GM19025 (cell line): Measurements from ENCODE around the gene RPS6KA1.
"Not testable (repeated sequence)": the region's sequence is repeated elsewhere in the genome, so short reads cannot be mapped to it uniquely, and the experiment has no call there.

ENCODE experiments used
- ATAC-seq: cut with Tn5 transposase; IDR thresholded peaks from one replicate; pipeline ENCODE4 v1.9.1; 2021; ENCODE audit warnings: mild to moderate bottlenecking, low read depth, moderate library complexity; ENCODE audit not compliant: unreplicated experiment

Gene RPS6KA1

DNA sequence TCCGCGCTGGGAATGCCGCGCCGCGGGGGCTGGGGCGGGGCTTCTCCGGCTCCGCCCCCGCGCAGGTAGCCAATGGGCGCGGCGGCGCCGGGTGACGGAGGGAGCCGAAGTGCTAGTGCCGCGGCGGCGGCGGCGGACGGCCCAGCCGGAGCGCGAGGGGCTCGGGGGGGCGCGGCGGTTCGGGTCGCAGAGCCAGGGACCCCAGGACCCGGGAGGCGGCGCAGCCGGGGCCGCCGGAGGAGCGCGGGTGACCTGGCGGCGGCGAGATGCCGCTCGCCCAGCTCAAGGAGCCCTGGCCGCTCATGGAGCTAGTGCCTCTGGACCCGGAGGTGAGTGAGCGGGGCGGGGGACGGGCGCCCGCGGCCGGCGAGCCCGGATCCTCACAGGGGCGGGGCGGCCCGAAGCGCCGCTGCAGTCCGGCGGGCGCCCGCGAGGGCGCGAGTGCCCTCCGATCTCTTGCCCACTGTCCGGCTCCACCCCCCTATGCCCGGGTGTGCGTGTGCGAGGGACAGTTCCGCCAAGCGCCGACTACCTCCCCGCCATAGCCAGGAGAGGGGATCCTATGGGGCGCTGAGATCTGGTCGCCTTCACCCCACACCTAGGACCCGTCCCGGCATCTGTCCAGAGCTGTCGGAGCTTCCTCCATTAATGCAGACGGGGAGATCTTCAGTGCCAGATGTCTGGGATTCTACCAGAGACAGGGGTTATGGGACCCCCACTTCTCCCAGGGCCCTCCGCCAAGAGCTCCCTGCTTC is at the start of gene RPS6KA1:
TSS of gene RPS6KA1 (plus strand) at position 107 of the 755 bp plus-strand sequence. CDS start at position 267, 160 bp downstream.
- peak; percentile 87 for ATAC-seq

DNA sequence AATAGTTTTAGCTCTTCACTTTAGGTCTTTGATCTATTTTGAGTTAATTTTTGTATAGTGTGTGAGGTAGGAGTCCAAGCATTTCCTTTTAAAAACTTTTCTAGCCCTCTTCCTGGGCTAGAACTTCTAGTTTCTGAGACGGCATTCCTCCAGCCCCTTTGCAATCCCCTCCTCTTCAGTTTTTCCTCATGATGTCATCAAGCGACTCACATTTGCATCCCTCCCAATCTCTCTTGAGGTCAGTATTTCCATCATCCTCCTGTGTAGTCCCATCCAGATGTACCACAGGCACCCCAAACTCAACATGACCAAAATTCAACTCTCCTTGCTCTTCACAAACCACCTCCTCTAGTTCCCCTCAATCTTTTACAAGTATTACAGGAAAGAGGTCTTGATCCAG is 46.6 kb upstream of the RPS6KA1 start:
- no peak for ATAC-seq

DNA sequence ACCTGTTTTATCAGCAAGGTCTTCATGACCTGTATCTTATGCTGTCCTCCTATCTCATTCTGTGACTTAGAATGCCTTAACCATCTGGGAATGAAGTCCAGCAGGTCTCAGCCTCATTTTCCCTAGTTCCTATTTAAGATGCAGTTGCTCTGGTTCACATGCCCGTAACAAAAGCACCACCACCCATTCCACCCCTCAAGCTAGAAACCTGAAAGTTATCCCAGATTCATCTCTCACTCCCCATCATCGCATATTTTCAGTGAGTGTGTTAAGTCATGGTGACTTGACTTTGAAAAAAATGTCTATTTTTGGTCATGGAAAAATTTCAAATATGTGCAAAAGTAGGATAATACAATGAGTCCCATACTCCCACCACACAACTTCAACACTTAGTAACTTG is 45.6 kb upstream of the RPS6KA1 start:
- no peak for ATAC-seq

DNA sequence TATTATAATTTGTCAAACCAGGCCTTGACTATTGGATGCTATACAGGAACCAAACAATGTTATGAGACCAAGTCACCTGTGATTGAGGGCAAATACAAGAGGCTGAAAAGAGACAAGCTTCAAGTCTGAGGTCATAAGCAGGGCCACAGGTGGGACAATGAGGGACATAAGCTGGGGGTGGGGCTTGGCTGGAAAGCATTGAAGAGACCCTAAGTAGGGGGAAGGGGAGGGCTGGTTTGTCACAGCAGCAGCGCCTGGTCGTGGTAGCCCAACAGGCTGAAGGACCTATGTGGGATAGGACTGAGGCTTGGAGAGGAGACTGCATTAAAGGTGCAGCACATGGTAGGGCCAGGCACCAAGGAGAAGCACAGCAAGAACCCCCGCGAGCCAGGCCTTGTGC is 39.4 kb upstream of the RPS6KA1 start:
- no peak for ATAC-seq

DNA sequence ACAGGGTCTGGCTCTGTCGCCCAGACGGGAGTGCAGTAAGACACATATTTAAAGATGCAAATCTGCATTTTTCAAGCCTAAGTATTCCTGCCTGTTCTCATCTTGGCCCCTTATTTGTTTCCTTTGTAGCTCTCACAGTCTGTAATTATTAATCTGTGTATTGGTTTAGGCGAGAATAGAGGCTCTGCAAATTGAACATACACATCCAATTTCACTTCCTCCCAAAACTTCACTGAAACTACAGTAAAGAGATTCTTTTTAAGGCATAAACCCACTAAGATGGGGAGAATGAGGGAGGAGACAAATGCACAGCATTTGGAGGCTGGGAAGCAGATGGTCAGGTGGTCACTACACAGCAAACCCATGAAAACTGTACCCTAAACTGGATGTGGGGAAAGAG is 36.3 kb upstream of the RPS6KA1 start:
- no peak for ATAC-seq

DNA sequence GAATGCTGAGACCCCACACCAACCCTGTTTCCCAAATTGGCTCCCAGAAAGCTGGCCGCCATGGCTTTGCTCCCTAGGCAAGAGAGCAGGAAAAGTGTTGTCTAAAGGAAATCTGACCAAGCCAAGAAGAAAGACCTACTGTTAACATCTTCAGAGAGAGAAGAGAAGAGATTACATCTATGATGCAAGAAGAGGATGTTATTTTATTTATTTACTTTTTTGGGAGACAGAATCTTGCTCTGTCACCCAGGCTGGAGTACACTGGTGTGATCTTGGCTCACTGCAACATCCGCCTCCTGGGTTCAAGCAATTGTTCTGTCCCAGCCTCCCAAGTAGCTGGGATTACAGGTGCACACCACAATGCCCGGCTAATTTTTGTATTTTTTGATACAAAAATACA is 35.6 kb upstream of the RPS6KA1 start:
- ATAC-seq, result no peak

DNA sequence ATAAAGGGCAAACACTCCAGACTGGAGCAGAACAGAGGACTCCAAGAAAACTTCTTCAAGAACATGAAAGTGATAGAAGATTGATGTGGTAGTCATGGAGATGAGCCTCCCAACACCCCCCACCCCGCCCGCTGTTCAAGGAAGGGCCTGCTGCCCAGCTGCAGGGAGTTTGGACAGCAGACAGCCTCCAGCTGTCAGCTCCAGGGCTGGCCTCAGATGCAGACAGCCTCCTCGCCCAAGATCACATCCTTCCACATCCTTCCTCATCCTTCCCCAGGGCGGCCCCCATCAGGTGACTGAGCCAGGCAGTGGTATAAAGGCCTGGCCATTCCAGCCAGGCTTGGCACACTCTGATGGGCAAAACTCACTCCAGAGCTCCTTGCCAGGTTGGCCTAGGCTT is 32.7 kb upstream of the RPS6KA1 start:
- no peak for ATAC-seq

DNA sequence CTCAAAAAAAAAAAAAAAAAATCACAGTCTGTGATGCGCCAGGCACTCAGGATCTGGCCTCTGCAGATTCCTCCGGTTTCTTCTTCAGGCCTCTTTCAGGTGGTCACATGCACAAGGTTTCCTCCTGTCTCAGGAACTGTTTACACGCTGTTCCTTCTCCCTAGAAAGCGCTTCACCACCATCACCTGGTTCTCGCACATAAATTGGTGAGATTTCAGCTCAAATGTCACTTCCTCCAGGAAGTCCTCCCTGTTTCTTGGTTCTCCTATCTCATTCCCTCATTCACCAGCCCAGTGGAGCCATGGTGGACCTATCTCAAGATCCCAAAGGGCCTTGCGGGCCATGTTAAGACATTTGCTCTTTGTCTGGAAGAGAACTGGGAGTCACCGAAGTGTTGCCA is 30.7 kb upstream of the RPS6KA1 start:
- ATAC-seq, result no peak

DNA sequence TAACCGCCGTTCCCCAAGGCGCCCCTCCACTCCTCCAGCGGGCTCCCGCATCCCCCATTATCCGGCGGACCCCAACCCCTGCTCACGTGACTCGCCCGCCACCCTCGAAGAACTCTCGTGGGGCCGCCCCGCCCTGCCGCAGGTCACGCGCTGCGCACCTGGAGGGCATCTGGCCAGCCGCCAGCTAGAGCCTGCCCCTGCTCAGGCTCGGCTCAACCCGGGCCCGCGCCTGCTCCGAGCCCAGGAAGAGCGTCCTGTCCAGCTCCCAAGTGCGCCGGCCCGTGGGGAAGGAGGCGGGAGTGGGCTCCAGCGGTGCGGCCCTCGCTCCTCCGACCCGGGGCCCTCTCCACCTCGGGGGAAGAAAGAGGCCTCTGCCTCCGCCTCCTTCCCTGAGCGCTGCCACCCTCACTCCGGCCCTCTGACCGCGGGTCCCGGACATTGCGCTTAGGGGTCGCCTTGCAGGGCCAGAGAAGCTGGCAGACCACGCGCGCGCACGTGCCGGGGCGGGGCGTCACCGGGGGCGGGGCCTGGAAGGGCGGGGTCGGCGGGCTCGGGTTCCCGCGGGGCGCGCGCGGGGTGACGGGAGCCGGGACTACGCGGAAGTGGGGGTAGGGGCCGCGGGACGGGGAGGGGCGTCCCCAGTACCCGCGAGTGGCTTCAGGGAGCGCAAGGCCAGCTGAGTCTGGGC is 28.9 kb upstream of the RPS6KA1 start:
- ATAC-seq, result peak; percentile 57

DNA sequence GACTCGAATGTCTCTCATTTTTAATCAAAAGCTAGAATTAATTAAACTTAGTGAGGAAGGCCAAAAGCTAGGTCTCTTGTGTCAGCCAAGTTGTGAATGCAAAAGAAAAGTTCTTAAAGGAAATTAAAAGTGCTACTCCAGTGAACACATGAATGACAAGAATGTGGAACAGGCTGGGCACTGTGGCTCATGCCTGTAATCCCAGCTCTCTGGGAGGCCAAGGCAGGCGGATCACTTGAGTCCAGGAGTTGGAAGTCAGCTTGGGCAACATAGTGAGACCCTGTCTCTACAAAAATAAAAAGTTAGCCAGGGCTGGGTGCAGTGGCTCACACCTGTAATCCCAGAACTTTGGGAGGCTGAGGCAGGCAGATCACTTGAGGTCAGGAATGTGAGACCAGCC is 18.9 kb upstream of the RPS6KA1 start:
- ATAC-seq, result not testable (repeated sequence)

DNA sequence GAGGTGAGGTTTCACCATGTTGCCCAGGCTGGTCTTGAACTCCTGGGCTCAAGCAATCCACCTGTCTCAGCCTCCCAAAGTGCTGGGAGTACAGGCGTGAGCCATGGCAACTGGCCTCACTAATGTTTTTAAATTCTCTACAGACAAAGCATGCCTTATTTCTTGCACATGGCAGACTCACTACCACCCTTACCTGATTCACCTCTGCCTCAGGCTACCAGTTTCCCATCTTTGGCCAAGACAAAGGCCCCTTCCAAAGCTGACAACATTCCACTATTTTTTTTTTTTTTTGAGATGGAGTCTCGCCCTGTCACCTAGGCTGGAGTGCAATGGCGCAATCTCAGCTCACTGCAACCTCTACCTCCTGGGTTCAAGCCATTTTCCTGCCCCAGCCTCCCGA is 13.7 kb upstream of the RPS6KA1 start:
- ATAC-seq, result not testable (repeated sequence)

DNA sequence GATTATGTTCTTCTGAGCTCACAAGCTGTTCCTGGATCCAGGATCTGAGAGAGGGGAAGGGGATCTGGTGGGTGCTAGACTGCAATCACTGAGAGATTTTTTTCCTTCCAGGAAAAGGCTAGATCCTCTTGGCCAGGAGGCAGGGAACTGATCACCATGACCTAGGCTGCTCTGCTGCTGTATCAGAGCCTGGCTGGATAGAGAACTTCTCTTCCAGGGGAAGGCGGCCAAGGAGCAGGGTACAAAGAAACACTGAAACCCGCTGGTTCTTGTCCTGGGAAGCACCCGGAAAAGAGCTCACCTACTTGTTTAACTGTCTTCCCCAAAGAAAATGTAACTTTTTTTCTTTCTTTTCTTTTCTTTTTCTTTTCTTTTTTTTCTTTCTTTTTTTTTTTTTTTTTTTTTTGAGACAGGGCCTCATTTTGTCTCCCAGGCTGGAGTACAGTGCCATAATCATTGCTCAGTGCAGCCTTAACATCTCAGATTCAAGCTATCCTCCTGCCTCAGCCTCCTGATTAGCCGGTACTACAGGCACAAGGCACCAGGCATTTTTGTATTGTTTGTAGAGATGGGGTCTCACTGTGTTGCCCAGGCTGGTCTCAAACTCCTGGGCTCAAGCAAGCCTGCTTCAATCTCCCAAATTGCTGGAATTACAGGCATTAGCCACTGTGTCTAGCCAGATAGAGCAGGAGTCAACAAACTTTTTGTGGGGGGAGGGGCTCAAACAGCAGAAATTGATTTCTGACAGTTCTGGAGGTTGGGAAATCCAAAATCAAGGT is 12.4 kb upstream of the RPS6KA1 start:
- ATAC-seq, result no peak

DNA sequence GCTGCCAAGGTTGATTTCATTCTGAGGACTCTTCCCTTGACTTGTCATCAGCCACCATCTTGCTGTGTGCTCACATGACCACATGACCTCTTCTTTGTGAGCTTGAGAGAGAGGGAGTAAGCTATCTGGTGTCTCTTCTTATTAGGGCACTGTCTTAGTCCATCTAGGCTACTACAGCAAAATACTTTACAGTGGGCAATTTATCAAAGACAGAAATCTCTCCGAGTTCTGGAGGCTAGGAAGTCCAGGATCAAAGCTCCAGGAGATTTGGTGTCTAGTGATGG is 11.9 kb upstream of the RPS6KA1 start:
- ATAC-seq, result no peak

DNA sequence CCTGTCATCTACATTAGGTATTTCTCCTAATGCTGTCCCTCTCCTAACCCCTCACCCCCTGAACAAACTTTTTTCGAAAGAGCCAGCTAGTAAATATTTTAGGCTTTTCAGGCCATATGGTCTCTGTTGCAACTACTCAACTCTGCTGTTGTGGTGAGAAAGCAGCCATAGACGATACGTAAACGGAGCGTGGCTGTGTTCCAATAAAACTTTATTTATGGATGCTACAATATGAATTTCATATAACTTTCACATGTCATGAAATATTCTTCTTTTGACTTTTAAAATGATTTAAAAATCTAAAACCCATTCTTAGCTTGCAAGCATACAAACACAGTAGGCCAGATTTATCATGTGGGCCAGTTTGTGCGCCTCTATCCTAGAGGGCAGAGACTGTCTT is 11.2 kb upstream of the RPS6KA1 start:
- ATAC-seq, result no peak

DNA sequence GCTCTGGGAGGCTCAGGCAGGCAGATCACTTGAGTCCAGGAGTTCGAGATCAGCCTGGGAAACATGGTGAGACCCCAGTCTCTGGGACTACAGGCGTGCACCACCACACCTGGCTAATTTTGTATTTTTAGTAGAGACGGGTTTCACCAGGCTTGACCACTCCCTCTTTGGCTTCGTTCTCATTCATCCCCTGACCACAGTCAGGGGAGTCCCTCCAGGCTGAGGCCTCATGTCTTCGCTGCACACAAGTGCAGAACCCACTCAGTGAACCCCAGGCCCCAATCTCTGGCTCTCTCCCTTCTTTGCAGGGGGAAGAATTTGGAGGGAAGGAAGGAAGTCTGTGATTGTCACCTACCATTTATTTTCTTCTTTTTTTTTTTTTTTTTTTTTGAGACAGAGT is 9.2 kb upstream of the RPS6KA1 start:
- ATAC-seq, result no peak

DNA sequence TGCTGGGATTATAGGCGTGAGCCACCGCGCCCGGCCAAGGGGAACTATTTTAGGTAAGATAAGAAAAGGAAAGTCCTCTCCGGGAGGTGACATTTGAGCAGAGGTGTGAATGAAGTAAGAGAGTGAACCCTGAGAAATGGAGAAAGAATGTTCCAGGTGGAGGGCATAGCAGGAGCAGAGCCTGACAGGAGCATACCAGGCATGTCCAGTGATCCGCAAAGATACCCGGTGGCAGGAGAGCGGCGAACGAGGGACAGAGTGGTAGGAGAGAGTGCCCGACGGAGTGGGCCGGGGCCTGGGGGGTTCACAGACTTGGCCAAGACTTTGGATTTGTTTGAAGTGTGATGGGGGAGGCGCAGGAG is 7.9 kb upstream of the RPS6KA1 start:
- ATAC-seq, result no peak

DNA sequence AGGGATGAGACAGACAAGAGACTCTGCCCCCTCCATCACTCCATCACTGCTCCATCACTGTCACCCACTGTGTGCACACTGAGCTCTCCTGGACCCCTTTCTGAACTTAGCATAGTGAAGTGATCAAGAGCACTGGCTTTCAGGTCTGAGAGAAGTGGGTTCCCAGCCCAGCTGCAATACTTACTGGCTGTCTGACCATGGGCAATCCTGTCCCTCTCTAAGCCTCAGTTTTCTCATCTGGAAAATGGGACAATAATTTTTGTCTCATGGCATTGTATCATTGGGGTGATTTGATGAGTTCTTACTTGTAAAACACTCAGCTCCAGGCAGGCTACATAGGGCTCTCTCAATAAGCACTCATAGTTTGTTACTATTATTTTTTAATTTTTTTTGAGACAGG is 7.5 kb upstream of the RPS6KA1 start:
- ATAC-seq, result no peak

DNA sequence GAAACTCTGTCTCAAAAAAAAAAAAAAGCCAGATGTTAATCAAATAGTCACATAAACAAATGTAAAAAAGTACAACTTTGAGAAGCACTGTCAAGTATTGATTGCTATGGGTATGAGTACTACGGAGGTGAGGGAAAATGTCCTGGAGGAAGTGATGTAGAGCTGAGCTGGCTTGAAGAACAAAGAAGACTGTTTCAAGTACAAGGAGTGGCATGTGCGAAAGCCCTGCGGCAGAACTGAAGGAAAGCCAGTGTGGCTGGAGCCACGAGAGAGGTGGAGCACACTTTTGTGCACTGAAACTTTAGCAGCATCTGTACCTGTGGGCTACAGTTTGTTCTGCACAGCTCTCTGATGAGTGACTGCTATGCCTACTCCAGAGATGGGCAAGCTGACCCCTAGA is 5.4 kb upstream of the RPS6KA1 start:
- no peak for ATAC-seq

DNA sequence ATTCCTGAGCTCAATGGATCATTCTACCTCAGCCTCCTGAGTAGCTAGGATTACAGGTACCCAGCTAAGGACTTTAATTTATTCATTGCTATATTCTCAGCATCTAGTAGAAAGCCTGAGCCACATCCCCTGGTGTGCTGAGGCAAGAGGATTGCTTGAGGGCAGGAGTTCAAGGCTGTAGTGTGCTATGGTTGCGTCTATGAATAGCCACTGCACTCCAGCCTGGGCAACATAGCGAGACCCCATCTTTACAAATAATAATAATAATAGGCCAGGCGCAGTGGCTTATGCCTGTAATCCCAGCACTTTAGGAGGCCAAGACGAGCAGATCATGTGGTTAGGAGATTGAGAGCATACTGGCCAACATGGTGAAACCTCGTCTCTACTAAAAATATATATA is 3.3 kb upstream of the RPS6KA1 start:
- no peak for ATAC-seq

DNA sequence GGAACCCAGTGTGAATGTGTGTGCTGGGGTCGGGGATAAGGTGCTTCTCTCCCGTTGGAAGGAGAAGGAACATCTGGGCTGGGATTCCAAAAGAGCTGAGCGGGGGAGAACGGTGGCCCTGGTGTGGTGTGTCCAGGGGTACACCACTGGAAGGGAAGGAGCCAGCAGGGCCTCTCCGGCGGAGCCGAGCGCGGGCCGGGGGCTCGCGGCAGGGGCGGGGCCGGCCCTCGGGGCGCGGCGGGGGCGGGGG is 231 bp upstream of the RPS6KA1 start:
- no peak for ATAC-seq

DNA sequence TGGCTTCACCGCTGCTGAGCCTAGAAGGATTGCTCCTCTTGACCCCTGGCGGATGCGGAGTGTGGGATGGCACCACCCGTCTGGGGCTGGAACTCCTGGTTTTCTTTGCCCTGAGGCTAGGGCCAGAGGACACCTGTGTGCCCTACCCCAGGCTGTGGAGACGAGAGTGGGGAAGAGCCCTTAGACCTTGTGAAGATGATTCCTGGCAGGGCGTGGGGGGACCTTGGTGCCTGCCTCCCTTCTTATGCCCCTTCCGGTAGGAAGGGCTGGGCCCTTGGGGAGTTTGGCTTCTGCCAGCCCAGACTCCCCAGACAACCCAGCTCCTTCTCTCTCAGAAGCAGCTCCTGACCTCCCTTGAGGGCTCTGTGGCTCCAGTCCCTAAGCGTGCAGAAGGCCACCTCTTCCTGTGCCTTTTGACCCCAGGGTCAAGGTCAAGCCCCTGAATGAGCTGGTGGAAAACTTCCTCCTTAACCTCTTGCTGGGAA is 891 bp downstream of the RPS6KA1 start:
- ATAC-seq, result no peak
